HK-2 (cell line): Measurements from ENCODE around the gene SSTR5.

Experiments used
- DNase-seq: peaks from one replicate; pipeline ENCODE4 v3.0.0-alpha.2; 2018; ENCODE audit not compliant: unreplicated experiment

The SSTR5 gene

DNA sequence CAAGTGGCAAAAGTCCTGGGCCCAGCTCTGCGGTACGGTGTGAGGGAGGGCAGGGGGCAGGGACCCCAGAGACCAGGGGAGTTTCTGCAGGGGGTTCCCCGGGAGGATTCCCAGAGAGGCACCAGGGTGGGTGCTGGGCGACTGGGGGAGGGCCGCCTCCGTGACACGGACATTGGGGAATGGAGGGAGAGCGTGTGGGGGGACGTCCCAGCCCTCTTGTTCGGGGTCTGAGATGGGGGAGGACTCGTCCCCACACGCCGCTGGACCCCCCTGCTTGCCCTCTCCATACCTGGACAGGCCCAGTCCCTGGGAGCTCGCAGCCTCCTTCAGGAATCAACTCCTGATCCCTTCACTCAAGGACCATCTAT is 49.8 kb downstream of the SSTR5 start:
- no peak for DNase-seq

DNA sequence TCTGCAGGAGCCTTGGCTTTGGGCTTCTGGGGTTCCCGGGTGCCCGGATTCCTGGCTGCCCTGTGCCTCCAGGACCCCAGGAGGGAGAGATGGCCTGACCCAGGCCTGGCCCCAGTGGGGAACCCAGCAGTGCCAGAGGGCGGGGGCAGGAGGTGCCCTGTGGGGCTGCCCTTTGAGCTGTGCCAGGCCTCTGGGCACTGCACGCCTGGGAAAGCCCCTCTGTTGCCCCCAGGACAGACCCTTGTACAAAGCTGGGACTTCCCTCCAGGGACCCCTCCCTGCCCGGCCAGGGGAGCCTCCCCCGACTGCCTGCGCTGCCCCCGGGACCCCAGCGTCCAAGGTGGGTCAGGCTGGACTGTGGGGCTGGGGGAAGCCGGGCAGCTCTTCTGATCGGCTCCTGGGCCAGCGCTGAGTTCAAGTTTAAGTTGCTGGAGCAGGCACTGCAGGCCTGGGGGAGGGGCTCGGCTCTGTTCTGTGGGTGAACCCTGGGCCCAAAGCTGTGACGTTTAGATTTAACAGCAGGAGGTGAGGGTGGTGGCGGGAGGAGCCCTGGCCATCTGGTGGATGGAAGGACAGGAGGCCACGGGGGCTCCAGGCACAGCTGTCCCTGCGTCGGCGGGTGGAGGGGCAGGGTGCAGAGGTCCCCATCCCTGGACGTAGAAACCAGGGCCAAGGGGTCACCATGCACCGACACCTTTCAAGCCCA is 51.1 kb downstream of the SSTR5 start:
- DNase-seq: no peak

DNA sequence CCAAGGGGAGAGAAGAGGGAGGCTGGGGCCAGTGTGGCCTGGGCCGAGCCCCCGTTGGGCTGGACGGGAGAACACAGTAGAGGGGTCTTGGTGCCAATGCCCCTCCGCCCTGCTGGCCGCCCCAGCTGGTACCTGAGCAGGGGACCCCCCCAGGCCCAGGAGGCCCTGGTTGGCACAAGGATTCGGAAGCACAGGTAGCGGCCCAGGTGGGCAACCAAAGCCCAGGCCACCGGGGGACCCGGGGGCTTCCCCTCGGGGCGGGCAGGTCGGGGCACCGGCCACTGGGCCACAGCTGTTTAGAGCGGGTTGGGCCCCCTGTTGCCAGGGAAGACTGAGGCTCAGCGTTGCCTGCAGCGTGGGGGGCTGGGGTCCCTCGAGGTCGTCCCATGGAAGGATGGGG is 51.7 kb downstream of the SSTR5 start:
- no peak for DNase-seq

GRCh38 chr16:1124795-1125194 is 52.2 kb downstream of the SSTR5 start:
- DNase-seq: no peak

DNA sequence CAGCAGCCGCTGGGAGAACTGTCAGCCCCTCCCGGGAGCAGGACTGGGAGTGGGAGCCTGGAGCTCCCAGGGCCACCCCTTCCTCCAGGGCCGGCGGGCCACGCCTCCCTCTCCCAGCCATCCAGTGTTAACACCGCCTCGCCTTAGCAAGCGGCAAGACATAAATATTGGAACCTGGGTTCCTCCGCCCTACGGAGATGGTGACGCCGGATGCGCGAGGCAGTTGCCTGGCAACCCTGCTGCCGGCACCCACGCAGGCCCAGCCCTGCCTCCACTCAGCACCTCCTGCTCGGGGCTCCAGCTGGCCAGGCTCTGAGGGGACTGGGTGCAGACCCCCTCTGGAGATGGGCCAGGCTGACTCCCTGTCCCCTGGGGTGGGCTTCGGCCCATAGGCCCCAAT is 52.9 kb downstream of the SSTR5 start:
- DNase-seq: peak; percentile 34

DNA sequence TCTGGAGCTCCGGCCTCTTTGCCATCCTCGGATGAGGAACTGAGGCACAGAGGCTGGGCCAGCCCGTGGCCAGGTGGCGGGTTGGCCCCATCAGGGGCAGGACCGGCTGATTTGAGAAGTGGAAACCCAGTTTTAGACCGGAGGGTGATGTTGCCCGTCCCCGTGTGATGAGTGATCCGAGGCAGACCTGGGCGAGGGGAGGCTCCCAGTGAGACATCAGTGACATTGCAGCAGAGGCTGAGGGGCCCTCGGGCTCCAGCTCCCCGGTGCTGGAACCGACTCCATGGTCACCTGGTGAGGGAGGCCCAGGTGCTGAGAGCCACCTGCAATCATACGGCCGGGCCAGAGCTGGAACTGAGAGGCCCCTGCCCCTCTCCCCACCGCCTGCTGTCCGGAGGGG is 53.5 kb downstream of the SSTR5 start:
- DNase-seq: no peak

DNA sequence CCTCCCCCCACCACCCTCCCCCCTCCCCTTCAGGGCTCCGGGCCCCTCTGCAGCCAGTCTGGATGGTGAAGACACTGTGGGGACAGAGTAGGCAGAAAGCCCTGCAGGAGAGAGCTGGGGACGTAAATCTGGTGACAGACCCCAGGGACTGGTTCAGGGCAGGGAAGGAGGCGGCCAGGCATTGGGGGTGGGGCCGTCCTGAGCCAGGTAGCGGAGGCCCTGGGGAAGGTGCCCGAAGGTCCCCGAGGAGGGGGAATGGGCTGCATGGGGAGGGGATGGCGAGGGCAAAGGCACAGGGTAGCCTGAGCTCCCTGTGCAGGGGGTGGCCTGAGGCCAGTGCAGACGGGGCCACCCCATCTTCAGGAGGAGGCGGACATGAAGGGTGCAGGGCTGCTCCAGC is 54.0 kb downstream of the SSTR5 start:
- DNase-seq: no peak

- no peak for DNase-seq
Measured at GRCh38 chr16:1127101-1127500, 54.6 kb downstream of the SSTR5 start.

DNA sequence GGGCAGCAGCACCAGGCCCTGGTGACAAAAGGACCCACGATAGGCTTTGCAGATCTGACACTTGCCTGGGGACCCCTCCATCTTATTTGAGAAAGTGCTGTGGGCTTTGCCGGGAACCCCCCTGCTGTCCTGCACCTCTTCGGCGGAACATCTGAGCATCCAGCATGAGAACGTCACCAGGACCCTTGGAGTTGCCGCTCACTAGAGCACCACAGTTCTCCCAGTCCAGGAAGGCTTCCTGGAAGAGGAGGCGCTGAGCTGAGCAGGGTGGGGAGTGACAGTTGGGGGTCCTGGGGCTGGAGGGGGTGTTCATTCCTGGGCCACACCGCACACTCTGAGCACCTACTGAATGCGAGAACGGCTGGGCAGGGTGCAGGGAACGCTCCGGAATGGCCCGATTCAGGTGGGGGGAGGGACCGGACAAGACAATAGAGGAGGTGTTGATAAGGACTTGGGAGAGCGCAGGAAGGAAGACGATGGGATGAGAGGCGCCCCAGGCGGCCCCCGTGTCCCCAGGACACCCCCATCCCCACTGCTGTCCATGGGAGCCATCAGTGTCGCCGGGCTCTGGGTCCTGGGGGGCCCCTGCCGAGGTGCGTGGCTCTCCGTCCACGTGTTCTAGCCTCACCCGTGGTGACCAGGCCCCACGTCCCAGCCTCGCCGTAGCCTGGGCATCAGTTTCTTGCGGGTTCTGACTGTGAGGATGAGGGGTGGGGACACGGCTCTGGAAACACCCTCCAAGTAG is 55.6 kb downstream of the SSTR5 start:
- DNase-seq: no peak

GRCh38 chr16:1129106-1129960 is 56.8 kb downstream of the SSTR5 start:
- DNase-seq: no peak

DNA sequence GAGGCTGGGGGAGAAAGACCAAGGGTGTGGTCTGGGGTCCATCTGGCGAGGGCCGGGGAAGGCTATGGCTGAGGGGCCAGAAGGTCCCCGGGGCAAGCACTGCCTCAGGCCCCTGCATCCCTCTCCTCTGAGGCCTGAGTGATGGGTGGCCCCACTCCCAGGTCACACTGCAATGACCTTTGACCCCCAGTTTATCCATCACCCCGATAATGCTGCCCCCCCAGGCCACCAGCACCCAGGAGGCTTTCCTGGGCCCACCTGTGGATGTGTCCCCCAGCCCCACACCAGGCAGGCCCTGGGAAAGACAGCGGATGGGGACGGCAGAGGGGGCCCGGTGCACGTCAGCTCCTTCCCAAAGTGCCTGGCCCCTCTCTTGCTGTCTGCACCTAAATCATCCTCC is 57.8 kb downstream of the SSTR5 start:
- no peak for DNase-seq
